ENCODE data around the gene IL12RB2.

The IL12RB2 gene

GRCh38 chr1:67307251-67308060, at the start of gene IL12RB2:
TSS of gene IL12RB2 (plus strand) at chr1:67307873. CDS start at chr1:67320369, 12,496 bp downstream.
- no peak for DNase-seq (ENCODE audit: low spot score)

- DNase-seq (ENCODE audit: low spot score): no peak
Observed at GRCh38 chr1:67261680-67262079, 46.0 kb upstream of the IL12RB2 start.

- no peak for DNase-seq (ENCODE audit: low spot score)
Observed at GRCh38 chr1:67262735-67263134, 44.9 kb upstream of the IL12RB2 start.

- no peak for DNase-seq (ENCODE audit: low spot score)
Observed at GRCh38 chr1:67264152-67264551, 43.5 kb upstream of the IL12RB2 start.

GRCh38 chr1:67264899-67265298, 42.8 kb upstream of the IL12RB2 start:
- DNase-seq (ENCODE audit: low spot score): no peak

GRCh38 chr1:67269061-67269460, 38.6 kb upstream of the IL12RB2 start:
- DNase-seq (ENCODE audit: low spot score): no peak

GRCh38 chr1:67270541-67270940, 37.1 kb upstream of the IL12RB2 start:
- no peak for DNase-seq (ENCODE audit: low spot score)

- no peak for DNase-seq (ENCODE audit: low spot score)
Observed at GRCh38 chr1:67273591-67273990, 34.1 kb upstream of the IL12RB2 start.

- DNase-seq (ENCODE audit: low spot score): no peak
Observed at GRCh38 chr1:67274623-67275325, 32.9 kb upstream of the IL12RB2 start.

GRCh38 chr1:67280696-67281095, 27.0 kb upstream of the IL12RB2 start:
- no peak for DNase-seq (ENCODE audit: low spot score)

- DNase-seq (ENCODE audit: low spot score): no peak
Observed at GRCh38 chr1:67281244-67281643, 26.4 kb upstream of the IL12RB2 start.

GRCh38 chr1:67285780-67286488, 21.7 kb upstream of the IL12RB2 start:
- no peak for DNase-seq (ENCODE audit: low spot score)

- DNase-seq (ENCODE audit: low spot score): no peak
Observed at GRCh38 chr1:67290236-67290635, 17.4 kb upstream of the IL12RB2 start.

GRCh38 chr1:67294836-67295617, 12.6 kb upstream of the IL12RB2 start:
- DNase-seq (ENCODE audit: low spot score): no peak

- no peak for DNase-seq (ENCODE audit: low spot score)
Observed at GRCh38 chr1:67298762-67299161, 8.9 kb upstream of the IL12RB2 start.

- no peak for DNase-seq (ENCODE audit: low spot score)
Observed at GRCh38 chr1:67299296-67299695, 8.4 kb upstream of the IL12RB2 start.

GRCh38 chr1:67300561-67300960, 7.1 kb upstream of the IL12RB2 start:
- DNase-seq (ENCODE audit: low spot score): no peak

GRCh38 chr1:67304023-67304422, 3.6 kb upstream of the IL12RB2 start:
- no peak for DNase-seq (ENCODE audit: low spot score)

- no peak for DNase-seq (ENCODE audit: low spot score)
Observed at GRCh38 chr1:67306547-67306946, 1.1 kb upstream of the IL12RB2 start.

- no peak for DNase-seq (ENCODE audit: low spot score)
Observed at GRCh38 chr1:67308136-67308535, 463 bp downstream of the IL12RB2 start.

- no peak for DNase-seq (ENCODE audit: low spot score)
Observed at GRCh38 chr1:67312615-67313014, 4.9 kb downstream of the IL12RB2 start.
